Heart left ventricle (tissue), 16 donors: ENCODE measurements around the gene DHX30. TPM values are rescaled to one million over a fixed set of nuclear protein-coding genes. Genes with fewer than 3 reads are reported as not detected.
A peak's percentile ranks its signal among the peaks of the same experiment; 100 is the strongest.

Experiments used
- ATAC-seq, 4 donors: fragments of 200-7000 bp; cut with Tn5 transposase; one replicate each; pipeline ENCODE4 v1.9.1; 2020 to 2022; ENCODE audit warnings: moderate library complexity in 4 of 4, mild to moderate bottlenecking in 3 of 4, moderate number of reproducible peaks in 1 of 4
- DNase-seq, 5 donors: peaks; one replicate each; pipeline ENCODE4 v3.0.0-alpha.2; 2020
- H3K27ac ChIP-seq, 12 donors: fragments of 200-600 bp; sonication (generic) in 4 of 12; one replicate each; pipeline versions ENCODE4 v1.5.0 to v1.8.0; 2016 to 2022; ENCODE audit warnings: mild to moderate bottlenecking in 2 of 12
- H3K27me3 ChIP-seq, 9 donors: fragments of 200-600 bp; sonication (generic) in 2 of 9; one replicate each; pipeline versions ENCODE4 v1.5.1 to v1.8.0; 2016 to 2022; ENCODE audit warnings: mild to moderate bottlenecking in 3 of 9
- H3K36me3 ChIP-seq, 9 donors: fragments of 200-600 bp; sonication (generic) in 2 of 9; one replicate each; pipeline versions ENCODE4 v1.5.0 to v1.8.0; 2018 to 2022; ENCODE audit warnings: mild to moderate bottlenecking in 2 of 9
- H3K4me1 ChIP-seq, 12 donors: fragments of 200-600 bp; sonication (generic) in 4 of 12; one replicate each; pipeline versions ENCODE4 v1.5.0 to v1.8.0; 2016 to 2022; ENCODE audit warnings: mild to moderate bottlenecking in 3 of 12
- H3K4me3 ChIP-seq, 12 donors: fragments of 200-600 bp; sonication (generic) in 4 of 12; one replicate each; pipeline versions ENCODE4 v1.5.0 to v1.8.0; 2017 to 2022; ENCODE audit warnings: mild to moderate bottlenecking in 9 of 12, moderate library complexity in 4 of 12
- H3K9me3 ChIP-seq, 12 donors: fragments of 200-600 bp; sonication (generic) in 4 of 12; one replicate each; pipeline versions ENCODE4 v1.5.0 to v1.8.0; 2016 to 2022; ENCODE audit warnings: mild to moderate bottlenecking in 1 of 12
- CTCF ChIP-seq, 12 donors: fragments of 200-600 bp; sonication (generic) in 4 of 12; IDR thresholded peaks; one replicate each; pipeline versions ENCODE4 v1.5.0 to v1.8.0; 2018 to 2022; ENCODE audit warnings: antibody characterized with exemption in 12 of 12, mild to moderate bottlenecking in 5 of 12
- POLR2A ChIP-seq, 2 donors: fragments of 450-650 bp; IDR thresholded peaks; one replicate each; pipeline ENCODE4 v1.6.1; 2017; ENCODE audit warnings: antibody characterized with exemption in 2 of 2, mild to moderate bottlenecking in 2 of 2, moderate library complexity in 2 of 2
- WGBS, 4 donors: extraction: QIAGEN DNeasy Blood & Tissue Kit in 2 of 4; methylation state at CpG; one replicate each; pipeline versions ENCODE4 v1.1.5 to v1.1.7; 2013 to 2018; 5-methylcytosine and 5-hydroxymethylcytosine counted together
- intact Hi-C, 10 donors: fragments of 100-400 bp; cut with DNase I; formaldehyde crosslinking; loops; one replicate each; pipeline versions ENCODE4 v1.11.1 to v1.14.2; 2022
- polyA plus RNA-seq, 2 donors: library from polyadenylated mRNA; stranded (reverse); fragments of 200-250 nt; gene quantifications; one replicate each; pipeline ENCODE4 v1.2.3, GENCODE V29; 2013
- total RNA-seq, 9 donors: library from RNA; depleted of rRNA in 2 of 9; stranded (reverse); fragments of >200 nt in 2 of 9; fragmentation: NEBNext Ultra II Directional in 3 of 9; extraction: Animal tissue kit (Norgen Biotek cat#: 25700) in 3 of 9; gene quantifications; one replicate each; pipeline versions ENCODE4 v1.1.0 to v1.2.4, GENCODE V29; 2016 to 2023
- donor health status: ischemic (EF 13 %, LVEDD 7.1; RV severe dilation, severe dysfunction).
- donor health status: healthy with polysubstance abuse.
- donor health status: DM: no; HTN: yes; CAD: no.
- donor health status: DM: no; HTN: no; CAD: no.
- donor health status: ischemic (EF 25% LVEDD 6.9; RV normal size, moderate dysfunction).
- donor health status: ischemic (EF 25% LVEDD 5.7; RV mildly dilated, moderate dysfunction).
- donor health status: healthy.
- donor health status: DM: yes; HTN: yes; CAD: no.
- donor health status: ischemic (EF 35%, LVEDD 5.7; RV mildly dilated, moderate dysfunction).
- donor health status: nonischemic (EF 11% LVEDD 7.7; RV severe dilation, severe dysfunction).
- donor health status: DM: yes; HTN: yes; CAD: no.
- donor health status: PGD.
- donor health status: ischemic (EF 29% LVEDD 5.4; RV normal size, mild dysfunction).
- donor health status: nonischemic (EF 23%, LVEDD 6.1; RV moderate dilation, normal function).

The DHX30 gene
- total and polyA plus RNA-seq, 11 donors, result 30.7 to 74.4 (median 49.4) TPM

GRCh38 chr3:47804577-47804976 lies 1.6 kb downstream of the DHX30 start:
- 95 to 100% (median 98%) methylated on average over 1 of the region's 1 CpG for WGBS, 4 donors
- H3K27ac ChIP-seq, result no peak overlapping the region
- H3K4me3 ChIP-seq, result no peak overlapping the region
- no peaks in the 10 kb centered on the region for H3K9me3 ChIP-seq
- ATAC-seq, result no peak
- H3K4me1 ChIP-seq, result peaks cover 0 to 26% (median 16%) of the 10 kb centered on the region in 12 donors
- no peak for DNase-seq
- TF ChIP-seq CTCF (IDR thresholded peaks at IDR 0.05) (no peak), POLR2A (IDR thresholded peaks at IDR 0.05) (no peak)
- intact Hi-C loops, result loop anchor here in 2 of 10 donors (5.0 kb wide), 2 partner anchors 282 to 292 kb away; partner anchors contain the start of gene ELP6 (in 1 of the 2)
- H3K27me3 ChIP-seq, result no peaks in the 10 kb centered on the region
- peaks cover 0 to 45% (median 41%) of the 10 kb centered on the region in 9 donors for H3K36me3 ChIP-seq

- no peak overlapping the region for H3K4me3 ChIP-seq
- no peak overlapping the region for H3K27ac ChIP-seq
- 82 to 84% (median 83%) methylated on average over 8 of the region's 8 CpGs for WGBS, 4 donors
- no peaks in the 10 kb centered on the region for H3K4me1 ChIP-seq
- peaks cover 2 to 95% (median 78%) of the 10 kb centered on the region in 9 donors for H3K36me3 ChIP-seq
- no peaks in the 10 kb centered on the region for H3K9me3 ChIP-seq
- H3K27me3 ChIP-seq, result no peaks in the 10 kb centered on the region
- no peak for TF ChIP-seq POLR2A (IDR thresholded peaks at IDR 0.05)
- DNase-seq (no peak), ATAC-seq (no peak)
- intact Hi-C loops, result no loop called here
Measured at GRCh38 chr3:47813551-47814177, 10.7 kb downstream of the DHX30 start.

- TF ChIP-seq POLR2A (IDR thresholded peaks at IDR 0.05) (no peak), CTCF (IDR thresholded peaks at IDR 0.05) (no peak)
- intact Hi-C loops, result no loop called here
- H3K27me3 ChIP-seq, result no peaks in the 10 kb centered on the region
- no peak overlapping the region for H3K4me3 ChIP-seq
- H3K9me3 ChIP-seq, result no peaks in the 10 kb centered on the region
- WGBS, 4 donors, result 92 to 94% (median 94%) methylated on average over 7 of the region's 7 CpGs
- no peak for ATAC-seq
- no peaks in the 10 kb centered on the region for H3K4me1 ChIP-seq
- DNase-seq, result no peak
- H3K36me3 ChIP-seq, result peaks cover 0 to 91% (median 68%) of the 10 kb centered on the region in 9 donors
- H3K27ac ChIP-seq, result no peak overlapping the region
Measured at GRCh38 chr3:47817609-47818008, 14.7 kb downstream of the DHX30 start.

DNA sequence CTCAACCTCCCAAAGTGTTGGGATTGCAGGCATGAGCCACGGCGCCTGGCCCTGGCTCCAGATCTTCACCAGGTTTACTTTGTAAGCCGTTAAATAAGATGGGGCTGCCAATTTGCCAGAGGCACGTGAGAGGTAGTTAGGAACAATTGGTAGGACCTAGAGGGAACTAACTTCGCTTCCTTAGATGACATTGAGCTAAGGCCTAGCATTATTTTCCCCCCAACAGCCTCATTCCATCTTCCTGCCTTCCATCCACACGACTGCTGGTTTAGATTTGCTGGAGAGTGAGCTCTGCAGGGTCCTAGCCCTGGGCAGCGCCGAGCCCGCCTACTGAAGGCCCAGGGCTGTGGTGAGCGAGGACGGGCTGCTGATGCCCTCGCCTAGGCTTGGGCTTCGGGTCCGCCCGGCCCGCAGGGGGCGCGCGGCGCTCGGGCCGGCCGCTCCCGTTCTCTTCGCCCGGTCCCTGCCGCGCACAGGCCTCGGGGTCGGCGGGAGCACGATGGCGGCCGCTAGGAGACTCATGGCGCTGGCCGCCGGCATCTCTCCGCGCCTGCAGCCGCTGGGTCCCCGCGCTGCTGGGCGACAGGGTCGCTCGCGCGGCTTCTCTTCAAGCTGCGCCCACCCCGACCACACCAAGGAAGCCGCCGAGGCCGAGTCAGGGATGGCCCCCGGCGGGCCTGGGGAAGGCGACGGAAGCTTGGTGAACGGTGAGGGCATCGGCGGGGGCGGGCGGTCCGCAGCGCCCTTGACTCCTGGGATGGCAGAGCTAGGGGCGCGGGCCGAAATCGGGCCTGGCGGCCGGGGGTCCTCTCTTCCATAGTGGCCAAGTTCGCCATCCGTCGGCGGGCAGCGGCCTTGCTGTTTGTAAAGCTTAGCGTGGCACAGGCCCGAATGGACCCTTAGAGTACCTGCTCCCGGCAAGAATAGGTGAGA lies 21.9 kb downstream of the DHX30 start:
- intact Hi-C loops, result loop anchor here in 4 of 10 donors (1.0 to 5.0 kb wide), 5 partner anchors 167 to 333 kb away; no protein-coding TSS in a partner anchor
- Histone ChIP-seq H3K27ac (peak overlapping the region; percentile 1 to 90 (median 82)), H3K9me3 (no peaks in the 10 kb centered on the region), H3K27me3 (no peaks in the 10 kb centered on the region), H3K4me3 (peak overlapping the region; percentile 49 to 99 (median 84)), H3K4me1 (peaks cover 0 to 25% (median 20%) of the 10 kb centered on the region in 12 donors), H3K36me3 (peaks cover 0 to 56% (median 40%) of the 10 kb centered on the region in 9 donors)
- peak; percentile 75 to 89 (median 80) for DNase-seq
- 3 to 8% (median 4%) methylated on average over 29 to 77 of the region's 77 CpGs for WGBS, 4 donors
- peak in 1 of 2 donors; percentile 37 for TF ChIP-seq POLR2A (IDR thresholded peaks at IDR 0.05)
- TF ChIP-seq CTCF (IDR thresholded peaks at IDR 0.05), result peak; percentile 74 to 94 (median 87)
- ATAC-seq, result peak; percentile 83 to 99 (median 98)
